ENCODE data around the gene UROC1. TPM values are rescaled to one million over a fixed set of nuclear protein-coding genes. Genes with fewer than 3 reads are reported as not detected.

UROC1 gene
- total RNA-seq, 1 experiment from 2014 or later, result not detected

- Histone ChIP-seq H3K79me2 (ENCODE audit: low read length) (no peaks in the 10 kb centered on the region), H3K9ac (ENCODE audit: low read length) (no peak overlapping the region), H3K9me3 (ENCODE audit: low read length) (no peaks in the 10 kb centered on the region), H4K20me1 (ENCODE audit: insufficient read depth, low read depth, low read length) (no peaks in the 10 kb centered on the region), H3K4me3 (ENCODE audit: low read length) (no peak overlapping the region), H3K9me2 (replicated peaks; ENCODE audit: insufficient read depth, low read length) (no peaks in the 10 kb centered on the region), H3K27me3 (ENCODE audit: low read length) (no peaks in the 10 kb centered on the region), H3K36me3 (ENCODE audit: insufficient read depth, low read length) (no peaks in the 10 kb centered on the region), H2AFZ (ENCODE audit: low read length) (no peak overlapping the region), H3K4me2 (ENCODE audit: low read depth, low read length, poor library complexity, severe bottlenecking) (no peak overlapping the region), H3K27ac (ENCODE audit: low read length) (no peak overlapping the region), H3K4me1 (ENCODE audit: low read length) (no peaks in the 10 kb centered on the region)
- no peak for DNase-seq
Observed at GRCh38 chr3:126480861-126481260, 36.7 kb downstream of the UROC1 start.

- no peak for DNase-seq
- no peaks in the 10 kb centered on the region for H3K36me3 ChIP-seq (ENCODE audit: insufficient read depth, low read length)
- no peak overlapping the region for H3K27ac ChIP-seq (ENCODE audit: low read length)
- H3K4me1 ChIP-seq (ENCODE audit: low read length), result no peaks in the 10 kb centered on the region
- no peaks in the 10 kb centered on the region for H3K27me3 ChIP-seq (ENCODE audit: low read length)
- H3K4me2 ChIP-seq (ENCODE audit: low read depth, low read length, poor library complexity, severe bottlenecking), result no peak overlapping the region
- H3K4me3 ChIP-seq (ENCODE audit: low read length), result no peak overlapping the region
- H3K9ac ChIP-seq (ENCODE audit: low read length), result no peak overlapping the region
- H2AFZ ChIP-seq (ENCODE audit: low read length), result no peak overlapping the region
- no peaks in the 10 kb centered on the region for H3K9me3 ChIP-seq (ENCODE audit: low read length)
- no peaks in the 10 kb centered on the region for H3K79me2 ChIP-seq (ENCODE audit: low read length)
- no peaks in the 10 kb centered on the region for H3K9me2 ChIP-seq (replicated peaks; ENCODE audit: insufficient read depth, low read length)
- H4K20me1 ChIP-seq (ENCODE audit: insufficient read depth, low read depth, low read length), result no peaks in the 10 kb centered on the region
Observed at GRCh38 chr3:126480206-126480605, 37.4 kb downstream of the UROC1 start.

GRCh38 chr3:126479642-126480041 lies 37.9 kb downstream of the UROC1 start:
- Histone ChIP-seq H3K9me3 (ENCODE audit: low read length) (no peaks in the 10 kb centered on the region), H2AFZ (ENCODE audit: low read length) (no peak overlapping the region), H3K27me3 (ENCODE audit: low read length) (no peaks in the 10 kb centered on the region), H3K4me3 (ENCODE audit: low read length) (no peak overlapping the region), H3K9ac (ENCODE audit: low read length) (no peak overlapping the region), H4K20me1 (ENCODE audit: insufficient read depth, low read depth, low read length) (peaks cover 2% of the 10 kb centered on the region; the same call in 1 of the 2 replicates), H3K9me2 (replicated peaks; ENCODE audit: insufficient read depth, low read length) (no peaks in the 10 kb centered on the region), H3K4me2 (ENCODE audit: low read depth, low read length, poor library complexity, severe bottlenecking) (no peak overlapping the region), H3K27ac (ENCODE audit: low read length) (no peak overlapping the region), H3K36me3 (ENCODE audit: insufficient read depth, low read length) (no peaks in the 10 kb centered on the region), H3K4me1 (ENCODE audit: low read length) (peaks cover 2% of the 10 kb centered on the region), H3K79me2 (ENCODE audit: low read length) (peaks cover 5% of the 10 kb centered on the region)
- no peak for DNase-seq

- H3K9me3 ChIP-seq (ENCODE audit: low read length), result no peaks in the 10 kb centered on the region
- no peak overlapping the region for H3K9ac ChIP-seq (ENCODE audit: low read length)
- no peak overlapping the region for H3K27ac ChIP-seq (ENCODE audit: low read length)
- H3K27me3 ChIP-seq (ENCODE audit: low read length), result no peaks in the 10 kb centered on the region
- peaks cover 6% of the 10 kb centered on the region; the same call in 1 of the 2 replicates for H4K20me1 ChIP-seq (ENCODE audit: insufficient read depth, low read depth, low read length)
- no peaks in the 10 kb centered on the region for H3K36me3 ChIP-seq (ENCODE audit: insufficient read depth, low read length)
- peaks cover 14% of the 10 kb centered on the region for H3K79me2 ChIP-seq (ENCODE audit: low read length)
- peaks cover 10% of the 10 kb centered on the region for H3K4me1 ChIP-seq (ENCODE audit: low read length)
- DNase-seq, result no peak
- H3K9me2 ChIP-seq (replicated peaks; ENCODE audit: insufficient read depth, low read length), result no peaks in the 10 kb centered on the region
- no peak overlapping the region for H3K4me2 ChIP-seq (ENCODE audit: low read depth, low read length, poor library complexity, severe bottlenecking)
- no peak overlapping the region for H3K4me3 ChIP-seq (ENCODE audit: low read length)
- H2AFZ ChIP-seq (ENCODE audit: low read length), result no peak overlapping the region
Observed at GRCh38 chr3:126478581-126479310, 38.8 kb downstream of the UROC1 start.

- H3K9me2 ChIP-seq (replicated peaks; ENCODE audit: insufficient read depth, low read length), result no peaks in the 10 kb centered on the region
- no peaks in the 10 kb centered on the region for H3K27me3 ChIP-seq (ENCODE audit: low read length)
- H3K36me3 ChIP-seq (ENCODE audit: insufficient read depth, low read length), result peaks cover 4% of the 10 kb centered on the region; the same call in 1 of the 2 replicates
- H3K4me2 ChIP-seq (ENCODE audit: low read depth, low read length, poor library complexity, severe bottlenecking), result no peak overlapping the region
- no peak overlapping the region for H2AFZ ChIP-seq (ENCODE audit: low read length)
- DNase-seq, result no peak
- H3K27ac ChIP-seq (ENCODE audit: low read length), result no peak overlapping the region
- peaks cover 27% of the 10 kb centered on the region for H3K4me1 ChIP-seq (ENCODE audit: low read length)
- peaks cover 31% of the 10 kb centered on the region for H3K79me2 ChIP-seq (ENCODE audit: low read length)
- no peaks in the 10 kb centered on the region for H3K9me3 ChIP-seq (ENCODE audit: low read length)
- H4K20me1 ChIP-seq (ENCODE audit: insufficient read depth, low read depth, low read length), result peaks cover 14% of the 10 kb centered on the region; the same call in 1 of the 2 replicates
- no peak overlapping the region for H3K9ac ChIP-seq (ENCODE audit: low read length)
- H3K4me3 ChIP-seq (ENCODE audit: low read length), result no peak overlapping the region
Observed at GRCh38 chr3:126477061-126477380, 40.6 kb downstream of the UROC1 start.

GRCh38 chr3:126476166-126477060 lies 41.2 kb downstream of the UROC1 start:
- no peak overlapping the region for H3K9ac ChIP-seq (ENCODE audit: low read length)
- peak; percentile 53 for DNase-seq
- peaks cover 10% of the 10 kb centered on the region; the same call in 1 of the 2 replicates for H3K36me3 ChIP-seq (ENCODE audit: insufficient read depth, low read length)

GRCh38 chr3:126475413-126476114 lies 42.0 kb downstream of the UROC1 start, which contains the start of gene ZXDC:
TSS of gene ZXDC (minus strand) at chr3:126475891. CDS start at chr3:126475865, 26 bp downstream.
- Histone ChIP-seq H3K9ac (ENCODE audit: low read length) (peak within 1 kb of the TSS; percentile 98), H3K9me2 (replicated peaks; ENCODE audit: insufficient read depth, low read length) (no peaks in the 10 kb centered on the region), H3K4me3 (ENCODE audit: low read length) (peak within 1 kb of the TSS; percentile 99), H3K4me2 (ENCODE audit: low read depth, low read length, poor library complexity, severe bottlenecking) (peak within 1 kb of the TSS; percentile 82), H3K27me3 (ENCODE audit: low read length) (no peaks in the 10 kb centered on the region), H3K27ac (ENCODE audit: low read length) (no peak within 1 kb of the TSS), H2AFZ (ENCODE audit: low read length) (0 out of 2 replicates have a peak within 1 kb of the TSS, but pooled peaks have one; percentile 43), H3K79me2 (ENCODE audit: low read length) (peaks cover 46% of the 10 kb centered on the region), H3K36me3 (ENCODE audit: insufficient read depth, low read length) (peaks cover 18% of the 10 kb centered on the region), H3K9me3 (ENCODE audit: low read length) (no peaks in the 10 kb centered on the region), H4K20me1 (ENCODE audit: insufficient read depth, low read depth, low read length) (peaks cover 14% of the 10 kb centered on the region; the same call in 1 of the 2 replicates), H3K4me1 (ENCODE audit: low read length) (peaks cover 27% of the 10 kb centered on the region)
- DNase-seq, result peak; percentile 97

More at GRCh38 chr3:126476166-126477060, 41.2 kb downstream of the UROC1 start:
- Histone ChIP-seq H2AFZ (ENCODE audit: low read length) (0 out of 2 replicates have a peak overlapping the region, but pooled peaks have one; percentile 43), H4K20me1 (ENCODE audit: insufficient read depth, low read depth, low read length) (peaks cover 14% of the 10 kb centered on the region; the same call in 1 of the 2 replicates), H3K4me3 (ENCODE audit: low read length) (no peak overlapping the region), H3K9me3 (ENCODE audit: low read length) (no peaks in the 10 kb centered on the region), H3K27ac (ENCODE audit: low read length) (no peak overlapping the region), H3K4me2 (ENCODE audit: low read depth, low read length, poor library complexity, severe bottlenecking) (no peak overlapping the region), H3K9me2 (replicated peaks; ENCODE audit: insufficient read depth, low read length) (no peaks in the 10 kb centered on the region), H3K4me1 (ENCODE audit: low read length) (peaks cover 27% of the 10 kb centered on the region), H3K27me3 (ENCODE audit: low read length) (no peaks in the 10 kb centered on the region), H3K79me2 (ENCODE audit: low read length) (peaks cover 37% of the 10 kb centered on the region)
